Epithelial cell of esophagus (primary cell): ENCODE measurements around the gene ATP5F1D.

ENCODE experiments used
- DNase-seq: peaks from one replicate; pipeline ENCODE4 v3.0.0; 2010; ENCODE audit warnings: low read depth
- H3K4me3 ChIP-seq: 2 replicates; pipeline ENCODE4 v1.5.1; 2011; ENCODE audit warnings: mild to moderate bottlenecking, low read length, control low read depth
- CTCF ChIP-seq: IDR thresholded peaks from 2 replicates; pipeline ENCODE4 v1.5.1; 2011; ENCODE audit warnings: low read depth, mild to moderate bottlenecking, low read length, control low read depth, inconsistent platforms; ENCODE audit not compliant: insufficient read depth; ENCODE audit errors: missing control alignments

Gene ATP5F1D

GRCh38 chr19:1264801-1265614, 23.5 kb downstream of the ATP5F1D start:
- DNase-seq = peak; percentile 88
- H3K4me3 ChIP-seq = no peak overlapping the region
- no peak for TF ChIP-seq CTCF

- no peak for TF ChIP-seq CTCF
- H3K4me3 ChIP-seq = peak overlapping the region; percentile 39
- DNase-seq = peak; percentile 57
Observed at GRCh38 chr19:1265615-1266128, 24.1 kb downstream of the ATP5F1D start.

GRCh38 chr19:1266129-1266915, 24.8 kb downstream of the ATP5F1D start:
- peak; percentile 88 for DNase-seq
- H3K4me3 ChIP-seq = peak overlapping the region; percentile 39
- TF ChIP-seq CTCF = no peak

- peak; percentile 59 for TF ChIP-seq CTCF
- peak overlapping the region; percentile 39 for H3K4me3 ChIP-seq
- peak; percentile 56 for DNase-seq
Observed at GRCh38 chr19:1266916-1267476, 25.4 kb downstream of the ATP5F1D start.

- no peak for TF ChIP-seq CTCF
- H3K4me3 ChIP-seq = peak overlapping the region; percentile 39
- DNase-seq = no peak
Observed at GRCh38 chr19:1267477-1268225, 26.1 kb downstream of the ATP5F1D start.

GRCh38 chr19:1268226-1269064, 26.9 kb downstream of the ATP5F1D start:
- DNase-seq = no peak
- peak overlapping the region; percentile 13 for H3K4me3 ChIP-seq
- no peak for TF ChIP-seq CTCF
